Heart left ventricle (tissue), 13 donors: Measurements from ENCODE around the gene CCSER1.

Experiments used
- POLR2A ChIP-seq, 2 donors: fragments of 450-650 bp; IDR thresholded peaks; one replicate each; pipeline ENCODE4 v1.6.1; 2017; ENCODE audit warnings: antibody characterized with exemption in 2 of 2, mild to moderate bottlenecking in 2 of 2, moderate library complexity in 2 of 2
- TF ChIP-seq, protein P1 (sequence below), 12 donors: fragments of 200-600 bp; sonication (generic) in 4 of 12; IDR thresholded peaks; one replicate each; pipeline versions ENCODE4 v1.5.0 to v1.8.0; 2018 to 2022; ENCODE audit warnings: antibody characterized with exemption in 12 of 12, mild to moderate bottlenecking in 5 of 12
- donor health status: ischemic (EF 13 %, LVEDD 7.1; RV severe dilation, severe dysfunction).
- donor health status: DM: no; HTN: yes; CAD: no.
- donor health status: DM: no; HTN: no; CAD: no.
- donor health status: ischemic (EF 25% LVEDD 6.9; RV normal size, moderate dysfunction).
- donor health status: ischemic (EF 25% LVEDD 5.7; RV mildly dilated, moderate dysfunction).
- donor health status: ischemic (EF 35%, LVEDD 5.7; RV mildly dilated, moderate dysfunction).
- donor health status: nonischemic (EF 11% LVEDD 7.7; RV severe dilation, severe dysfunction).
- donor health status: DM: yes; HTN: yes; CAD: no.
- donor health status: PGD.
- donor health status: ischemic (EF 29% LVEDD 5.4; RV normal size, mild dysfunction).
- donor health status: nonischemic (EF 23%, LVEDD 6.1; RV moderate dilation, normal function).

DNA sequence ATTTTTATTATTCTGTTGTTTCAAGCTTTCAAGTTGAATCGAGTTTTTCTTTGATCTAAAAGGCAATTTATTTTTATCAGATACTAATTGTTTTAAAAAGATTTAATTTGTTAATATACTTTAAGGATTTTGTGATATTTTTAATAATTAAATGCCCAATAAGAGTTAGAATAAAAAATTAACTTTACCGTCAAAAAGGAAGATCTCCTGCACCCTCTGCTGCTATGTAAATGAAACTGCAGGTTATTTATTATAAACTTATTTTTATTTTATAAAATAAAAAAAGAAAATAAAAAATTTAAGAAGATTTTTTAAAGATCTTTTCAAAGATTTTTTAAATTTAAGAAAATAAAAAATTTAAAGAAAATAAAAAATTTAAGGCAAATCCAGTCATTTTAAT, 166.1 kb downstream of the CCSER1 start:
- TF ChIP-seq, protein P1, sequence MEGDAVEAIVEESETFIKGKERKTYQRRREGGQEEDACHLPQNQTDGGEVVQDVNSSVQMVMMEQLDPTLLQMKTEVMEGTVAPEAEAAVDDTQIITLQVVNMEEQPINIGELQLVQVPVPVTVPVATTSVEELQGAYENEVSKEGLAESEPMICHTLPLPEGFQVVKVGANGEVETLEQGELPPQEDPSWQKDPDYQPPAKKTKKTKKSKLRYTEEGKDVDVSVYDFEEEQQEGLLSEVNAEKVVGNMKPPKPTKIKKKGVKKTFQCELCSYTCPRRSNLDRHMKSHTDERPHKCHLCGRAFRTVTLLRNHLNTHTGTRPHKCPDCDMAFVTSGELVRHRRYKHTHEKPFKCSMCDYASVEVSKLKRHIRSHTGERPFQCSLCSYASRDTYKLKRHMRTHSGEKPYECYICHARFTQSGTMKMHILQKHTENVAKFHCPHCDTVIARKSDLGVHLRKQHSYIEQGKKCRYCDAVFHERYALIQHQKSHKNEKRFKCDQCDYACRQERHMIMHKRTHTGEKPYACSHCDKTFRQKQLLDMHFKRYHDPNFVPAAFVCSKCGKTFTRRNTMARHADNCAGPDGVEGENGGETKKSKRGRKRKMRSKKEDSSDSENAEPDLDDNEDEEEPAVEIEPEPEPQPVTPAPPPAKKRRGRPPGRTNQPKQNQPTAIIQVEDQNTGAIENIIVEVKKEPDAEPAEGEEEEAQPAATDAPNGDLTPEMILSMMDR (IDR thresholded peaks at IDR 0.05), result peak; percentile 27 to 71 (median 56)
- no peak for TF ChIP-seq POLR2A (IDR thresholded peaks at IDR 0.05)
